DND-41 (cell line): ENCODE measurements around the gene MTARC2.

Experiments
- ATAC-seq: fragments of 200-7000 bp; cut with Tn5 transposase; 3 replicates; pipeline ENCODE4 v1.9.1; 2021; ENCODE audit warnings: low read depth; ENCODE audit not compliant: insufficient read depth
- DNase-seq: peaks from one replicate; pipeline ENCODE4 v3.0.0-alpha.2; 2020
- H2AFZ ChIP-seq: 2 replicates; pipeline ENCODE4 v1.6.0; 2012; ENCODE audit warnings: low read depth, low read length
- H3K27ac ChIP-seq: 2 replicates; pipeline ENCODE4 v1.5.1; 2012; ENCODE audit warnings: low read length, inconsistent platforms
- H3K27me3 ChIP-seq: fragments of 200-600 bp; sonication (generic); 2 replicates; pipeline ENCODE4 v1.6.0; 2012; ENCODE audit warnings: low read length, mild to moderate bottlenecking, inconsistent platforms; ENCODE audit not compliant: insufficient read depth, poor library complexity
- H3K36me3 ChIP-seq: 2 replicates; pipeline ENCODE4 v1.5.1; 2012; ENCODE audit warnings: low read length, inconsistent platforms; ENCODE audit not compliant: insufficient read depth
- H3K4me1 ChIP-seq: 2 replicates; pipeline ENCODE4 v1.5.1; 2012; ENCODE audit warnings: mild to moderate bottlenecking, low read length; ENCODE audit not compliant: insufficient read depth
- H3K4me2 ChIP-seq: 2 replicates; pipeline ENCODE4 v1.6.0; 2012; ENCODE audit warnings: mild to moderate bottlenecking, moderate library complexity, low read length, inconsistent platforms; ENCODE audit not compliant: insufficient read depth
- H3K4me3 ChIP-seq, 2 experiments: fragments of 200-600 bp in 1 of 2; shearing (Covaris generic) in 1 of 2; 2 replicates each; pipeline ENCODE4 v1.5.1; 2012 to 2016; ENCODE audit warnings: inconsistent platforms in 2 of 2, low read length in 2 of 2, mild to moderate bottlenecking in 2 of 2, low read depth in 1 of 2, moderate library complexity in 1 of 2
- H3K79me2 ChIP-seq: 2 replicates; pipeline ENCODE4 v1.6.0; 2012; ENCODE audit warnings: low read length, inconsistent platforms; ENCODE audit not compliant: insufficient read depth
- H3K9ac ChIP-seq: 2 replicates; pipeline ENCODE4 v1.6.0; 2012; ENCODE audit warnings: low read depth, mild to moderate bottlenecking, inconsistent platforms, low read length, moderate library complexity
- H3K9me3 ChIP-seq: 2 replicates; pipeline ENCODE4 v1.5.1; 2012; ENCODE audit warnings: low read length, moderate library complexity, mild to moderate bottlenecking, inconsistent platforms; ENCODE audit not compliant: insufficient read depth, severe bottlenecking
- H4K20me1 ChIP-seq: 2 replicates; pipeline ENCODE4 v1.6.0; 2012; ENCODE audit warnings: low read length; ENCODE audit not compliant: insufficient read depth
- CTCF ChIP-seq: IDR thresholded peaks from 2 replicates; pipeline ENCODE4 v1.5.1; 2012; ENCODE audit warnings: borderline replicate concordance, low read length, moderate library complexity, mild to moderate bottlenecking; ENCODE audit not compliant: poor library complexity, severe bottlenecking; ENCODE audit errors: extremely low read depth
- EZH2 ChIP-seq: IDR thresholded peaks from 3 replicates; pipeline ENCODE4 v1.6.1; 2012; ENCODE audit warnings: borderline replicate concordance, low read depth, mild to moderate bottlenecking, moderate library complexity, low read length, inconsistent platforms; ENCODE audit not compliant: severe bottlenecking

The MTARC2 gene

GRCh38 chr1:220761688-220762427, 13.7 kb downstream of the MTARC2 start:
- no peaks in the 10 kb centered on the region for H3K4me1 ChIP-seq
- H3K27ac ChIP-seq = no peak overlapping the region
- H3K4me3 ChIP-seq = no peak overlapping the region
- no peak overlapping the region for H2AFZ ChIP-seq
- H4K20me1 ChIP-seq = no peaks in the 10 kb centered on the region
- H3K79me2 ChIP-seq = no peaks in the 10 kb centered on the region
- H3K27me3 ChIP-seq = no peaks in the 10 kb centered on the region
- no peaks in the 10 kb centered on the region for H3K9me3 ChIP-seq
- H3K9ac ChIP-seq = no peak overlapping the region
- ATAC-seq (no peak), DNase-seq (no peak)
- H3K36me3 ChIP-seq = no peaks in the 10 kb centered on the region
- no peak overlapping the region for H3K4me2 ChIP-seq
- no peak for TF ChIP-seq EZH2
- TF ChIP-seq CTCF = no peak

- no peaks in the 10 kb centered on the region for H4K20me1 ChIP-seq
- H3K4me3 ChIP-seq = no peak overlapping the region
- no peak for ATAC-seq
These were observed 16.6 kb downstream of the MTARC2 start for GRCh38 chr1:220764757-220765156.

GRCh38 chr1:220767312-220768125, 19.4 kb downstream of the MTARC2 start:
- H3K4me3 ChIP-seq = no peak overlapping the region
- no peak overlapping the region for H2AFZ ChIP-seq
- H3K4me2 ChIP-seq = no peak overlapping the region
- TF ChIP-seq EZH2 = no peak
- no peak for TF ChIP-seq CTCF
- H3K9me3 ChIP-seq = no peaks in the 10 kb centered on the region
- H4K20me1 ChIP-seq = no peaks in the 10 kb centered on the region
- ATAC-seq (no peak), DNase-seq (no peak)
- no peaks in the 10 kb centered on the region for H3K36me3 ChIP-seq
- no peaks in the 10 kb centered on the region for H3K79me2 ChIP-seq
- no peaks in the 10 kb centered on the region for H3K27me3 ChIP-seq
- no peak overlapping the region for H3K9ac ChIP-seq
- no peak overlapping the region for H3K27ac ChIP-seq
- H3K4me1 ChIP-seq = no peaks in the 10 kb centered on the region

More at GRCh38 chr1:220764757-220765156, 16.6 kb downstream of the MTARC2 start:
- no peaks in the 10 kb centered on the region for H3K27me3 ChIP-seq
- no peaks in the 10 kb centered on the region for H3K36me3 ChIP-seq
- no peak overlapping the region for H3K9ac ChIP-seq
- TF ChIP-seq EZH2 = no peak
- no peak for TF ChIP-seq CTCF
- no peak overlapping the region for H3K27ac ChIP-seq
- H3K4me2 ChIP-seq = no peak overlapping the region
- H3K9me3 ChIP-seq = no peaks in the 10 kb centered on the region
- H3K79me2 ChIP-seq = no peaks in the 10 kb centered on the region
- DNase-seq = no peak
- no peak overlapping the region for H2AFZ ChIP-seq
- no peaks in the 10 kb centered on the region for H3K4me1 ChIP-seq
